ENCODE data around the gene RRP12.

- TF ChIP-seq CTCF (IDR thresholded peaks at IDR 0.05), result no peak
- no peak for TF ChIP-seq POLR2AphosphoS5 (IDR thresholded peaks at IDR 0.05)
Measured at GRCh38 chr10:97363071-97363470, 38.1 kb downstream of the RRP12 start.
